Body of pancreas (tissue), 4 donors: ENCODE data around the gene NOP9. TPM values are rescaled to one million over a fixed set of nuclear protein-coding genes. Genes with fewer than 3 reads are reported as not detected.
A peak's percentile ranks its signal among the peaks of the same experiment; 100 is the strongest.

Experiments
- ATAC-seq: fragments of 150-250 bp; one replicate; pipeline ENCODE4 v1.9.1; 2016
- DNase-seq, 4 donors: peaks; one replicate each; pipeline ENCODE4 v3.0.0-alpha.2; 2019
- H3K27ac ChIP-seq, 4 donors: fragments of 200-600 bp; sonication (generic); 1 replicate in 3 of 4; 2 replicates in 1 of 4; pipeline versions ENCODE4 v1.5.1 to v1.6.1; 2016 to 2019; ENCODE audit warnings: mild to moderate bottlenecking in 1 of 4, mixed read lengths in 1 of 4, moderate library complexity in 1 of 4
- H3K27me3 ChIP-seq, 2 donors: fragments of 200-600 bp; sonication (generic); one replicate each; pipeline ENCODE4 v1.6.0; 2016; ENCODE audit warnings: mild to moderate bottlenecking in 1 of 2
- H3K36me3 ChIP-seq, 2 donors: fragments of 200-600 bp; sonication (generic); replicated peaks in 1 of 2; 2 replicates each; pipeline ENCODE4 v1.5.1; 2016; ENCODE audit warnings: low read depth in 2 of 2; ENCODE audit not compliant: insufficient read depth in 1 of 2
- H3K4me1 ChIP-seq: fragments of 200-600 bp; sonication (generic); one replicate; pipeline ENCODE4 v1.6.0; 2016
- H3K4me3 ChIP-seq, 2 donors: fragments of 200-600 bp; sonication (generic); 1 replicate in 1 of 2; 2 replicates in 1 of 2; pipeline ENCODE4 v1.5.1; 2016 to 2019
- H3K9me3 ChIP-seq, 3 donors: fragments of 200-600 bp; sonication (generic); 1 replicate in 2 of 3; 2 replicates in 1 of 3; pipeline ENCODE4 v1.5.1; 2016
- CTCF ChIP-seq, 7 experiments: fragments of 450-650 bp in 4 of 7; fragments of 200-600 bp in 3 of 7; sonication (generic) in 3 of 7; IDR thresholded peaks; one replicate each; pipeline ENCODE4 v1.5.1; 2016 to 2019; ENCODE audit warnings: antibody characterized with exemption in 7 of 7
- POLR2A ChIP-seq, 3 donors: fragments of 450-650 bp; IDR thresholded peaks; one replicate each; pipeline ENCODE4 v1.6.1; 2016; ENCODE audit warnings: antibody characterized with exemption in 3 of 3, mild to moderate bottlenecking in 2 of 3
- WGBS, 2 donors: methylation state at CpG; one replicate each; pipeline ENCODE4 v1.1.5; 2017; 5-methylcytosine and 5-hydroxymethylcytosine counted together
- intact Hi-C: fragments of 100-400 bp; cut with DNase I; formaldehyde crosslinking; loops from one replicate; pipeline ENCODE4 v1.15.1; 2023
- total RNA-seq, 2 donors: library from RNA; depleted of rRNA; stranded (reverse); fragments of >200 nt; gene quantifications; one replicate each; pipeline ENCODE4 v1.1.0, GENCODE V29; 2016

Gene NOP9
- total RNA-seq, 2 donors from 2014 or later = 10.6 to 12.2 TPM

- Histone ChIP-seq H3K27ac (peak overlapping the region; percentile 62 to 89 (median 78)), H3K4me3 (no peak overlapping the region), H3K36me3 (no peaks in the 10 kb centered on the region), H3K4me1 (peaks cover 15% of the 10 kb centered on the region), H3K27me3 (no peaks in the 10 kb centered on the region), H3K9me3 (no peaks in the 10 kb centered on the region)
- intact Hi-C loops = no loop called here
- DNase-seq = peak; percentile 37 to 71 (median 56)
- TF ChIP-seq POLR2A (IDR thresholded peaks at IDR 0.05) (no peak), CTCF (IDR thresholded peaks at IDR 0.05) (no peak)
- peak; percentile 70 for ATAC-seq
- WGBS, 2 donors = 70 to 76% methylated on average over 13 to 16 of the region's 16 CpGs
Observed at GRCh38 chr14:24260026-24260779, 39.4 kb upstream of the NOP9 start.

GRCh38 chr14:24260780-24261157, 38.9 kb upstream of the NOP9 start:
- TF ChIP-seq POLR2A (IDR thresholded peaks at IDR 0.05) (no peak), CTCF (IDR thresholded peaks at IDR 0.05) (no peak)
- intact Hi-C loops = no loop called here
- Histone ChIP-seq H3K9me3 (no peaks in the 10 kb centered on the region), H3K36me3 (no peaks in the 10 kb centered on the region), H3K27me3 (no peaks in the 10 kb centered on the region), H3K27ac (peak overlapping the region in 3 of 4 donors; percentile 62 to 82 (median 74)), H3K4me1 (peaks cover 15% of the 10 kb centered on the region), H3K4me3 (no peak overlapping the region)
- DNase-seq (no peak), ATAC-seq (no peak)
- 58 to 69% methylated on average over 2 to 4 of the region's 4 CpGs for WGBS, 2 donors

GRCh38 chr14:24261256-24261968, 38.2 kb upstream of the NOP9 start:
- H3K4me3 ChIP-seq = no peak overlapping the region
- intact Hi-C loops = no loop called here
- H3K9me3 ChIP-seq = no peaks in the 10 kb centered on the region
- DNase-seq = no peak
- H3K27ac ChIP-seq = peak overlapping the region in 1 of 4 donors; percentile 74
- WGBS, 2 donors = 90 to 94% methylated on average over 12 to 19 of the region's 20 CpGs
- H3K27me3 ChIP-seq = no peaks in the 10 kb centered on the region
- no peak for ATAC-seq
- H3K36me3 ChIP-seq = peaks cover 0 to 3% of the 10 kb centered on the region in 2 donors
- TF ChIP-seq CTCF (IDR thresholded peaks at IDR 0.05) (no peak), POLR2A (IDR thresholded peaks at IDR 0.05) (no peak)
- peaks cover 15% of the 10 kb centered on the region for H3K4me1 ChIP-seq

- no peak for ATAC-seq
- intact Hi-C loops = no loop called here
- H3K9me3 ChIP-seq = no peaks in the 10 kb centered on the region
- H3K4me3 ChIP-seq = no peak overlapping the region
- no peak for TF ChIP-seq POLR2A (IDR thresholded peaks at IDR 0.05)
- TF ChIP-seq CTCF (IDR thresholded peaks at IDR 0.05) = no peak
- DNase-seq = no peak
- peaks cover 0 to 4% of the 10 kb centered on the region in 2 donors for H3K36me3 ChIP-seq
- peaks cover 15% of the 10 kb centered on the region for H3K4me1 ChIP-seq
- no peak overlapping the region for H3K27ac ChIP-seq
- WGBS, 2 donors = 85 to 93% methylated on average over 9 to 16 of the region's 19 CpGs
- no peaks in the 10 kb centered on the region for H3K27me3 ChIP-seq
Observed at GRCh38 chr14:24261969-24262327, 37.7 kb upstream of the NOP9 start.
